ENCODE measurements around the gene TSPAN3.

TSPAN3 gene

GRCh38 chr15:77002436-77002835, 68.5 kb downstream of the TSPAN3 start:
- DNase-seq = no peak

DNA sequence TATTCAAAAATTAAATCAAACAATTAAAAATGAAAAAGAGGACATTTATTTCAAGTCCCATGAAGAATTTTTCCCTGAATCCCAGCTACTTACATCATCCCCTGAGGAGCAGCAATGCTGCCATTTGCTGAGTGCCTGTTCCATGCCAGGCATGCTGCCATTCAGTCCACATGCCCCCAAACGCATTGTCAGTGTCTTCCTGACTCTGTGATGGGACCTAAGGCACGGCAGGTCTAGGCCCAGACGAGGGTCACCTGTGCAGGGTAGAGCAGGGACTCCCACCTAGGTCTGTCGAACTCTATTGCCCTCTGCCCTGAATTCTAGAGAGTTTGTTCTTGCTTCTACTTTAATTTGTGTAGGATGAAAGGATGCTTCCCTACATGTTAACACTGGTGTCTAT, 68.9 kb downstream of the TSPAN3 start:
- no peak for DNase-seq

GRCh38 chr15:77001351-77001750, 69.6 kb downstream of the TSPAN3 start:
- DNase-seq = no peak

- DNase-seq = no peak
Measured at GRCh38 chr15:76999996-77000395, 70.9 kb downstream of the TSPAN3 start.

DNA sequence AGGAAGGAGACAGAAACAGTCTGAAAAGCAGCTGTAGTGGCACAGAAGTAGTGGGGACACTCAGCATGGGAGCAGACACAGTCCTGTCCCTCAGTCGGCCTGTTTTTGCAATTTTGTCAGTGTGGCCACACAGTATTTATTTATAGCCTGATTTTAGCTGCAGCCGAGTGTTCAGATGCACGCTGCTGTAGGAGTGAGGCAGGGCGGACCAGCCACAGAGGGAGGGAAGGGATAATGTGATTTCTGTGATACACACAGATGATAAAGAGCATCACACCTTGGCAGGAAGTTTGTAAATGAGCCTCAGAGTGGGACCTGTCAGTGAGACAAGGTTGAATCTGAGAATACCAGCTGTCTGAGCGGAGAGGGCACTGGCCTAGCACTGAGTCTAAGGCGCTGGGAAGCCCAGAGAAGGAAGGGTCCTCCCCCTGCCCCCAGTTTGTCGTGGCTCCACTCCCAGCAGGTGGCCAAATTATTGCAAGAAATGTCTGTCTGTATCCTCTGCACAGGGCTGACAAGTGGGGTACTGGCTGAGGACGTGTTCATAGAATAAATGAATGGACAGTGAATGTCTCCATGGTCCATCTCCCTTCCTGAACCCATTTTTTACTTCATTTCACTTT, 72.1 kb downstream of the TSPAN3 start:
- no peak for DNase-seq

DNA sequence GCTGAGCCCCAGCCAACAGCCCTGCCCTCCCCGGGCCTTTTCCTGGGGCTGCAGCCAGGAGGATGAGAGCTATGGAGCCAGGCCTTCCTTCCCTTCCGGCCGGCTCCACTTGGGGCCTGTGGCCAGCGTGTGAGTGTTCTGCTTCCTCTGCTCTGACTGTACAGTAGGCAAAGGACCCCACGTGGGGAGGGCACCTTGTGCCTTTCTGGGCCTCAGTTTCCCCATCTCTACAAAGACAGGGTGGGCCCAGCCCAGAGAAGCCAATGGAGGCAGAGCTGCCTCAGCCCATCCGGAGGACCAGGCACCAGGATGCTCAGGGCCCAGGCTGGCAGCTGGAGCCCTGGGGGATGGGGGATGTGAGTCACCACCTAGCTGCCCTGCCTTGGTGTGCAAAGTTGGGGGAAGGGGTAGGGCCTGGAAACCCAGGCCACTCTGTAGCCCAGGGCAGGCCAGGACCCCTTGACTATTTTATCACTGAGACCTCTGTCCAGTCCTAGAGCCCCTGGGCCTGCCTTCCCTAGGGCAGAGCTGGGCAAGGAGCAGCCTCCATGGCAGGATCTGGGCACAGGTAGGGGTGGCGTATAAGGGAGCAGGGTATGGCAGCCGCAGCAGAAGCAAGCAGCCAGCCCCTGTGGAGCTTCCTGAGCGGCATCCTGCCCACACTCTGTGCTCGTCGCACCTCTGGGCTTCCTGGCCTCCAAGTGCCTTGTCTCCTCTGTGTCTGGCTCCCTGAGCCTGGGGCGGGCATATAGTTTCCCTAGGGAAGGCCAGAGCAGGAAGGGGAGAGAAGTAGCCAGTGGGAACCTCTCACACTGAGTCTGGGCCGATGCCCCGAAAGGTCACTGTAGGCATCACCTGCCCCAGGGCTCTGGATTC, 74.1 kb downstream of the TSPAN3 start:
- no peak for DNase-seq

- no peak for DNase-seq
Measured at GRCh38 chr15:76996076-76996525, 74.8 kb downstream of the TSPAN3 start.

DNA sequence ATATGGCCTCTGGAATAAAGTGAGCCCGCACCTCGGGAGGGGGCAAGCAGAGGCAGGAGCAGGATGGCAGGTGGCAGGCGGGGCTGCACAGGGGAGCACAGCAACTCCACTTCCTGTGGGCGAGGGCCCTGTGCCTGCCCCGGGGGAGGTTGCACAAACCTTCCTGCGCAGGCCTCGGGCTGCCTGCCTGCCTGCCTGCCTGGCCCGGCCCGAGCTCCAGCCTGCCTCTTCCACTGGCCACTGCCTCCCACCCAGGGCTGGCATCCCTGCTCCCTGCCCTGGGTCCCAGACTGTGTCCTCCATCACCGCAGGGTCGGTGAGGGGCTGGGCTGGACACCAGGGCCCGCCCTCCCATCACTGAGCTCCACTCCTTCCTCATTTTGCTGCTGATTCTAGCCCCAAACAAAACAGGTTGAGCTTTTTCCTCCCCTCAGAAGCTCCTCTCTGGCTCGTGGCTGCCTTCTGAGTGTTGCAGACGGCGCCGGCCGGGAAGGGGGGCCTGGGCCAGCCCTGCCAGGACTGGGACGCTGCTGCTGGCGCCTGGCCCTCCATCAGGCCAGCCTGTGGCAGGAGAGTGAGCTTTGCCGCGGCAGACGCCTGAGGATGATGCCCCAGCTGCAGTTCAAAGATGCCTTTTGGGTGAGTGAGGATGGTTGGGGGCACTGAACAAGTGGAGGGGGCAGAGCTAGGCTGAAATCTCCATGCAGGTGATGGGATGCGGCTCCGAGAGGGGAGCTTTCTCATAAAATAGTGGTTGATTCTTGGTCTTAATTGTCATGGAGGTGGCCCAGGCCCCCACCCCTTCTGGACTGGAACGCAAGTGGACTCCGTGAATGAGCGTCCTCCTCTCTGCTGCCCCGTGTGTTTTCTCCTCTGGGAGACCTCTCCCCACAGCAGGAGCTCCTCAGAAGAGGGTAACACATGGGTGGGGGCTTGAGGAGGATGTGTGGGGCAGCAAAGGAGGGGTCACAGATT, 75.7 kb downstream of the TSPAN3 start, which contains the start of gene PSTPIP1:
TSS of gene PSTPIP1 (plus strand) at position 156 of the 975 bp plus-strand sequence. CDS start at position 604, 448 bp downstream.
- DNase-seq = peak; percentile 7

DNA sequence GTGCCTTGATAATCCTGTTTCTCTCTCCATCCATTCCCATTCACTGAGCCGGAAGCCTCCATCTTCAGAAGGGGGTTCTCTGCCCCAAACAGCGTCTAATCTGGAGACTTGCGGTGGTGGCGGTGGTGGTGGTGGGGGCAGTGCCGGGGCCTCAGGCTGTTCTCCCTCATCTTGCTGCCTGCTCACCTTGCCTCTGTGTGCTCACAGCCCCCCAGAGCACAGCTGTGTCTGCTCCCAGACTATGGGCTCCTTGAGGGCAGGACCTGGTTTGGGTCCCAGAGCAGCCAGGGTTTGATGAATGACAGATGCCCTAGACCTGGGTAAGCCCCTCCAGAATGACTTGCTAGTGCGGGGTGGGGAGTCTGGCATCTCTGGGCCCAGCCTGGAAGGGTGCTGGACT, 76.4 kb downstream of the TSPAN3 start:
- no peak for DNase-seq

DNA sequence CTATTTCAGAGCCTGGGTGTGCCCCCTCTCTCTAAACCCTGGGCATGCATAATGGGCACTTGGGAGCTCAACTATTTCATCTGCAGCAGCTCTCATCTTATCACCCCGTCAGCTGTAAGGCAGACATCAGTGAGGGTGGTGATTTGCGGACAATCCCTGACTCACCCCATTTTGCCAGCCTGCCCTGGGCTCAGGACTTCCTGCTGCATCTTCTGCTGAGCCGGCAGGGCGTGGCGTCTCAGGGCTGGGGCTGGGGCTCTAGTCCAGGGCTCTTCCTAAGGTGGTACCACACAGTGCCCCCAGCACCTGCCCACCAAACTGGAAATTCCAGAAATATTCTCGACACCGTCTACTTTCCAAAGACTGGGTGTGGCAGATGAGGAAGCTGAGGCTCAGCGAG, 76.9 kb downstream of the TSPAN3 start:
- DNase-seq = no peak

DNA sequence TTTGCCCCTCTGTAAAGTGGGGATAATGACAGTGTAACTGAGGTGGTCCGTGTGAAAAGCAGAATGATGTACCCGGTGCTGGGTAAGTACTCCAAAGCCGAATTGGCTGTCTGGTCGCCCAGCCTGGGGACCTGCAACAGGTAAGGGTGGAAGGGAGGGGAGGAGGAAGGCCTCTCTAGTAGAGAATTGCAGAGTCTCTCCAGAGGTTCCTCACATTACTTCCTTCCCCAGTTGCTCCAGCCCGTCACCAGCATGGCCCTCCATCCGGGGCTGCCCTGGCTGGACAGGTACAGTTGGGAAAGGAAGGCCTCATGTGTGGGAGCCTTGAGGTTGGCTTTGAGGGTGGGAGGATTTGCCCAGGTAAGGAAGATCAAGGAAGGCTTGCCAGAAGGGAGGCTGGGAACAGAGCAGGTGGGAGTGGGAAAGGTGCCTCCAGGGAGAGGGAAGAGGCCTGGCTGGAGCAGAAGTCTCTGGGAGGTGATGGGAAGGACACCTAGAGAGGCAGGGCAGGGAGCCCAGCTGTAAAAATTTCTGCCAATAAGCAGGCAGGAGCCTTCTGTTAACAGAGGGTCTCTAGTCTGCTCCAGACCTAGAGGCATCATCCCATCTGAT, 77.7 kb downstream of the TSPAN3 start:
- DNase-seq = no peak

- no peak for DNase-seq
Measured at GRCh38 chr15:76991741-76992645, 78.9 kb downstream of the TSPAN3 start.

All from NCI-H510A (cell line).